ENCODE measurements around the gene SLC5A6. TPM values are rescaled to one million over a fixed set of nuclear protein-coding genes. Genes with fewer than 3 reads are reported as not detected.

SLC5A6 gene
- total and polyA plus RNA-seq, 2 donors: 8.2 to 17.7 TPM

DNA sequence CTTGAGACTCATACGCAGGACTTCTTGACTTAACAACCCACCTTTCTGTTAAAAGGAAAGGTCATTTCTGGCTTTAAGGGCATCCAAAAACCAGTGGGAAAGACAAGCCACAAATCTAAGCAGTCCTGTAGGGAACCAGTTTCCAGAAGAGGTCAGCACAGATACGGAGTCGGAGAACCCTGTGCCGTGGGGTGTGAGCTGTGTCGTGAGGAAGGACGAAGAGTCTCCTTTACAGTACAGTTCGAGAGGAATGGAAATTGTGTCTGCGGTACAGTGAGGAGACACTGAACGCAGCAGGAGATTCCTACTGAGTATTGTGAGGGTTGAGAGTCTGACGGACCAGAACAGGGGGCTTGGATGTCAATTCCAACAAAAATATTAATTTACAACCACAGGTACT, 33.0 kb upstream of the SLC5A6 start:
- Histone ChIP-seq H3K4me1 (ENCODE audit: insufficient read depth) (no peaks in the 10 kb centered on the region), H3K27ac (ENCODE audit: low read depth) (no peak overlapping the region), H3K36me3 (ENCODE audit: insufficient read depth) (peaks cover 5% of the 10 kb centered on the region), H3K4me3 (ENCODE audit: low read depth, low read length) (no peak overlapping the region)
- no peak for DNase-seq (ENCODE audit: extremely low spot score)
- 69% methylated on average over 10 of the region's 10 CpGs for WGBS

DNA sequence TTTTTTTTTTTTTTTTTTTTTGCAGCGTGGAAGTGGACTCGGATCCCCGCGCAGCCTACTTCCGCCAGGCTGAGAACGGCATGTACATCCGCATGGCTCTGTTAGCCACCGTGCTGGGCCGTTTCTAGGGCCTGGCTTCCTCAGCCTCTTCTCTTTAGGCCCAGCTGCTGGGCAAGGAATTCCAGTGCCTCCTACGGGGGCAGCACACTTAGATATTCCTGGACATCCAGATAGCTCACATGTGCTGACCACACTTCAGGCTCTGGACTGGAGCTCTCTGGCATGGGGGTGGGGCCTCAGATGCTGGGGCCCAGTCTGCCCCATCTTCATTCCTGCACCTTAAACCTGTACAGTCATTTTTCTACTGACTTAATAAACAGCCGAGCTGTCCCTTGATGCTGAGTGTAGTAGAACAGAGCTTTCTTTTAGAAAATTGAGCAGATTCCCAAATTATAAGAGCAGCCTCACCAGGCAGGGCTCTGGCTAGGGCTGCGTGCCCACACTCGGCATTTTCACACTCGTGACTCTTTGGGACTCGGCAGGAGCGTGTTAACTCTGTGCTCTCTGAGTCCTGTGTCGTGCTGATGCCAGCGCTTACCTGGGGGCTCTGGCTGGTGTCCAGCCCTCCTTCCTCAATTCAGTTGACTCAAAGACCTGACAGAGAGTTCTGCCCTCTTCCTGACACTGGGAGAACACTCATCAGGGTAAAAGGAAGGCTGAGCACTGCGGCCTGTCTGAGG, 31.5 kb upstream of the SLC5A6 start:
- H3K4me3 ChIP-seq (ENCODE audit: low read depth, low read length): no peak overlapping the region
- H3K4me1 ChIP-seq (ENCODE audit: insufficient read depth): no peaks in the 10 kb centered on the region
- 87% methylated on average over 19 of the region's 19 CpGs for WGBS
- DNase-seq (ENCODE audit: extremely low spot score): no peak
- no peak overlapping the region for H3K27ac ChIP-seq (ENCODE audit: low read depth)
- peaks cover 5% of the 10 kb centered on the region for H3K36me3 ChIP-seq (ENCODE audit: insufficient read depth)

DNA sequence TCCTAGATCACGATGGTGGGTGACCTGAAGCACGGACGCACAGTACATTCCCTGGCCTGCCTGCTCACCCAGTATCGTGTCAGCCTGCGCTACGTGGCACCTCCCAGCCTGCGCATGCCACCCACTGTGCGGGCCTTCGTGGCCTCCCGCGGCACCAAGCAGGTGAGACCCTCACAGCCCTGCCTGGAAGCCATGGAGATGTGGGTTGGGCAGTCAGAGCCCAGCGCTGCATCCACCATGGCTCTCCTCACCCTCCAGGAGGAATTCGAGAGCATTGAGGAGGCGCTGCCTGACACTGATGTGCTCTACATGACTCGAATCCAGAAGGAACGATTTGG, 30.5 kb upstream of the SLC5A6 start:
- no peak for DNase-seq (ENCODE audit: extremely low spot score)
- no peak overlapping the region for H3K27ac ChIP-seq (ENCODE audit: low read depth)
- no peaks in the 10 kb centered on the region for H3K4me1 ChIP-seq (ENCODE audit: insufficient read depth)
- WGBS: 95% methylated on average over 16 of the region's 16 CpGs
- H3K4me3 ChIP-seq (ENCODE audit: low read depth, low read length): no peak overlapping the region
- peaks cover 11% of the 10 kb centered on the region for H3K36me3 ChIP-seq (ENCODE audit: insufficient read depth)

DNA sequence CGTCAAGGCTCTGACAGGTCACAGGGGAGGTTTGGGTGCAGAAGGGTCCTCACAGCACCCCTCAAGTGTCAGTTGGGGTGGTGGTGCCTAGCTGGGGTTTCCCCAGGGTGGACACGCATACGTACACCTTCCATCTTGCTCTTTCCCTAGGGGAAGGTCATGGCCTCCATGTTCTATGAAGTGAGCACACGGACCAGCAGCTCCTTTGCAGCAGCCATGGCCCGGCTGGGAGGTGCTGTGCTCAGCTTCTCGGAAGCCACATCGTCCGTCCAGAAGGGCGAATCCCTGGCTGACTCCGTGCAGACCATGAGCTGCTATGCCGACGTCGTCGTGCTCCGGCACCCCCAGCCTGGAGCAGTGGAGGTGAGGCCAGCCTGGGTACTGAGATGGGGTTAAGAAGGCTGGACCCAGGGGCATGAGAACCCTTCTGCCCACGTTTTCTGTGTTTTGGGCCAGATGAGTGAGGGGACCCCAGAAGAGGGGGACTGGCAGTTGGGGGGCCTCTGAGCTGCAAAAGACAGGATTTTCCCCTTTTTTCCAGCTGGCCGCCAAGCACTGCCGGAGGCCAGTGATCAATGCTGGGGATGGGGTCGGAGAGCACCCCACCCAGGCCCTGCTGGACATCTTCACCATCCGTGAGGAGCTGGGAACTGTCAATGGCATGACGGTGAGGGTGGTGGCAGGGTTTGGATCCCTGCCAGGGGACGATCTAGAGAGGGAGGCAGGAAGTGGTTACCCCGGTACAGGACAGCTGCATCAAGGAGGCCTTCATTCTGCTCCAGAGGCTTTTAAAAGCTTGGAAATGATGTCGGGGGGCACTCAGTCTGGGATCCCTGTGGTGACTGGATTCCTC, 29.9 kb upstream of the SLC5A6 start:
- Histone ChIP-seq H3K36me3 (ENCODE audit: insufficient read depth) (peaks cover 11% of the 10 kb centered on the region), H3K4me1 (ENCODE audit: insufficient read depth) (no peaks in the 10 kb centered on the region), H3K27ac (ENCODE audit: low read depth) (no peak overlapping the region), H3K4me3 (ENCODE audit: low read depth, low read length) (no peak overlapping the region)
- WGBS: 82% methylated on average over 24 of the region's 24 CpGs
- no peak for DNase-seq (ENCODE audit: extremely low spot score)

DNA sequence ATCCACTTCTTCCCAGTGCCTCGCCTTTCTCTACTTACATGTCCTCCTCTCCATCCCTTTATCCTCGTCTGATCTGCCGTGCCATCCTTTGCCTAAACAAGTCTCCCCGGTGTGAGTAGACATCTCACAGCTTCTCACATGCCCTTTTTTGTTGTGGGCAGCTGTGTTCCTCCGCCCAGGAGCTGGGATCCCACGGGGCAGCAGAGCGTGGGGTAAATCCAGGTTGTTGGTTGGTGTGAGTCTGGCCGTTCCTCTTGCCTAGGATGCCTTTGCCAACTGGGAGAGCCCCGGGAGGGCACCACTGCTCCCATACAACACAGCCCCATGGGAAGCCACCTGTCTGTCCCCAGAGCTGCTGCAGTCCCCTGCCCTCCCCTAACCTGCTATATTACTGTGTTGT, 28.3 kb upstream of the SLC5A6 start:
- Histone ChIP-seq H3K36me3 (ENCODE audit: insufficient read depth) (peaks cover 11% of the 10 kb centered on the region), H3K27ac (ENCODE audit: low read depth) (no peak overlapping the region), H3K4me1 (ENCODE audit: insufficient read depth) (no peaks in the 10 kb centered on the region), H3K4me3 (ENCODE audit: low read depth, low read length) (no peak overlapping the region)
- WGBS: 86% methylated on average over 9 of the region's 9 CpGs
- DNase-seq (ENCODE audit: extremely low spot score): no peak

DNA sequence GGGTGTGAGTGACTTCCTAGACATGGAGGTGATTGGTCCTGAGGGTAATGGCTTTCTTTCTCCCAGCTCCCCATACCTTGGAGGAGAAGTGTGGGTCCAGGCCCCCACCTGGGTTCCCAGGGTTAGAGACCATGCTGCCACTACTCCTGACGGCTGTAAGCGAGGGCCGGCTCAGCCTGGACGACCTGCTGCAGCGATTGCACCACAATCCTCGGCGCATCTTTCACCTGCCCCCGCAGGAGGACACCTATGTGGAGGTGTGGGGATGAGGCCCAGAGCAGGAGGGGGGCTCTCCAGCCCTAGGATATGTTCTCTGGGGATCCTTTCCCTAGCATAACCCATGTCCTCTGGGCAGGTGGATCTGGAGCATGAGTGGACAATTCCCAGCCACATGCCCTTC, 26.9 kb upstream of the SLC5A6 start:
- Histone ChIP-seq H3K4me1 (ENCODE audit: insufficient read depth) (no peaks in the 10 kb centered on the region), H3K4me3 (ENCODE audit: low read depth, low read length) (no peak overlapping the region), H3K36me3 (ENCODE audit: insufficient read depth) (peaks cover 12% of the 10 kb centered on the region), H3K27ac (ENCODE audit: low read depth) (no peak overlapping the region)
- no peak for DNase-seq (ENCODE audit: extremely low spot score)
- 97% methylated on average over 8 of the region's 8 CpGs for WGBS

DNA sequence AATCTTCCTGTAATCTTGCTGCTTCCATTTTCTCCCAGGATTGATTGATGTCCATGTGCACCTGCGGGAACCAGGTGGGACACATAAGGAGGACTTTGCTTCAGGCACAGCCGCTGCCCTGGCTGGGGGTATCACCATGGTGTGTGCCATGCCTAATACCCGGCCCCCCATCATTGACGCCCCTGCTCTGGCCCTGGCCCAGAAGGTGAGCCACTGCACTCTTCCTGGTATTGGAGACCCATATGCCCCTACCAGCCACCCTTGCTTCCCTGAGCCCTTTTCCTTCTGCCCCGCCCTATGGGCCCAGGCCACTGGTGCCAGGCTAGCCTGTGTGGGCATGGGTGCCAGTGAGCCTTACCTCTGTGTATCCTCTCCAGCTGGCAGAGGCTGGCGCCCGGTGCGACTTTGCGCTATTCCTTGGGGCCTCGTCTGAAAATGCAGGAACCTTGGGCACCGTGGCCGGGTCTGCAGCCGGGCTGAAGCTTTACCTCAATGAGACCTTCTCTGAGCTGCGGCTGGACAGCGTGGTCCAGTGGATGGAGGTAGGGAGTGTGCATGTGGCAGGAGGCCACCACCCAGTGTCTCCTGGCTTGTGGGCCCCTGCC, 25.4 kb upstream of the SLC5A6 start:
- peaks cover 12% of the 10 kb centered on the region for H3K36me3 ChIP-seq (ENCODE audit: insufficient read depth)
- H3K4me1 ChIP-seq (ENCODE audit: insufficient read depth): no peaks in the 10 kb centered on the region
- H3K27ac ChIP-seq (ENCODE audit: low read depth): no peak overlapping the region
- no peak for DNase-seq (ENCODE audit: extremely low spot score)
- H3K4me3 ChIP-seq (ENCODE audit: low read depth, low read length): no peak overlapping the region
- 97% methylated on average over 15 of the region's 15 CpGs for whole genome bisulfite sequencing

DNA sequence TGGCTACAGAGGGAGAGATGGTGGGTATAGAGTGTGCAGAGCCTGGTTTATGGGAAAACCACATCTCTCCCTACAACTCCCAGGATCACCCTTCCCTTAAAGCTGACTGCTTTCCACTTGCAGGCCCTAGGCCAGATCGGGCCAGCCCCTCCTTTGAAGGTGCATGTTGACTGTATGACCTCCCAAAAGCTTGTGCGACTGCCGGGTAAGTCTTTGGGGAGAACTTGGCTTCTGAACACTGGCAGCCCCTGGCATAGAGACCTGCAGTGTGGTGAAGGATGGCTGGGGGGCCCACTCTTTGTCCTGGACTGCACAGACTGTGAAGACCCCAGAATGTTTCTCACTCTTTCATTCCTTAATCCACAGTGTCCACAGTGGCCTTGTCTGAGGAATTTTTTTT, 24.6 kb upstream of the SLC5A6 start:
- no peak for DNase-seq (ENCODE audit: extremely low spot score)
- peaks cover 14% of the 10 kb centered on the region for H3K36me3 ChIP-seq (ENCODE audit: insufficient read depth)
- 92% methylated on average over 3 of the region's 3 CpGs for WGBS

DNA sequence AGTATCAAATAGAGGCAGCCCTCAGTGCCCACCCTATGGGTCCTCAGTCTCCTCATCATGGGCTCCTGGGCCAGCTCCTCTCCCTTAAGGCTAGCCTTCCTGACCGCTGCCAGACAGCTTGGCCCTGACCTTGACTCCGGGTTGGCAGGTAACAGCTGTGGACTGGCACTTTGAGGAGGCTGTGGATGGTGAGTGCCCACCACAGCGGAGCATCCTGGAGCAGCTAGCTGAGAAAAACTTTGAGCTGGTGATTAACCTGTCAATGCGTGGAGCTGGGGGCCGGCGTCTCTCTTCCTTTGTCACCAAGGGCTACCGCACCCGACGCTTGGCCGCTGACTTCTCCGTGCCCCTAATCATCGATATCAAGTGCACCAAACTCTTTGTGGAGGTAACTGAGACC, 24.1 kb upstream of the SLC5A6 start:
- Histone ChIP-seq H3K36me3 (ENCODE audit: insufficient read depth) (peaks cover 14% of the 10 kb centered on the region), H3K4me1 (ENCODE audit: insufficient read depth) (no peaks in the 10 kb centered on the region), H3K27ac (ENCODE audit: low read depth) (no peak overlapping the region), H3K4me3 (ENCODE audit: low read depth, low read length) (no peak overlapping the region)
- WGBS: 95% methylated on average over 12 of the region's 12 CpGs
- no peak for DNase-seq (ENCODE audit: extremely low spot score)

More for the DNA sequence above, 24.6 kb upstream of the SLC5A6 start:
- Histone ChIP-seq H3K27ac (ENCODE audit: low read depth) (no peak overlapping the region), H3K4me3 (ENCODE audit: low read depth, low read length) (no peak overlapping the region), H3K4me1 (ENCODE audit: insufficient read depth) (no peaks in the 10 kb centered on the region)

DNA sequence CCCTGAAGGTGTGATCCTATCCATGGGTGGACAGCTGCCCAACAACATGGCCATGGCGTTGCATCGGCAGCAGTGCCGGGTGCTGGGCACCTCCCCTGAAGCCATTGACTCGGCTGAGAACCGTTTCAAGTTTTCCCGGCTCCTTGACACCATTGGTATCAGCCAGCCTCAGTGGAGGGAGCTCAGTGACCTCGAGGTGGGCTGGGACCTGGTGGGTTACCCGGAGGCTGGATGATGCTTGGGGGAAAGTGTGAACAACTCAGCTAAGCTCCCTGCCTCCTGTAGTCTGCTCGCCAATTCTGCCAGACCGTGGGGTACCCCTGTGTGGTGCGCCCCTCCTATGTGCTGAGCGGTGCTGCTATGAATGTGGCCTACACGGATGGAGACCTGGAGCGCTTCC, 21.3 kb upstream of the SLC5A6 start:
- H3K27ac ChIP-seq (ENCODE audit: low read depth): no peak overlapping the region
- no peaks in the 10 kb centered on the region for H3K4me1 ChIP-seq (ENCODE audit: insufficient read depth)
- H3K36me3 ChIP-seq (ENCODE audit: insufficient read depth): peaks cover 11% of the 10 kb centered on the region
- H3K4me3 ChIP-seq (ENCODE audit: low read depth, low read length): no peak overlapping the region
- no peak for DNase-seq (ENCODE audit: extremely low spot score)
- WGBS: 93% methylated on average over 14 of the region's 14 CpGs

DNA sequence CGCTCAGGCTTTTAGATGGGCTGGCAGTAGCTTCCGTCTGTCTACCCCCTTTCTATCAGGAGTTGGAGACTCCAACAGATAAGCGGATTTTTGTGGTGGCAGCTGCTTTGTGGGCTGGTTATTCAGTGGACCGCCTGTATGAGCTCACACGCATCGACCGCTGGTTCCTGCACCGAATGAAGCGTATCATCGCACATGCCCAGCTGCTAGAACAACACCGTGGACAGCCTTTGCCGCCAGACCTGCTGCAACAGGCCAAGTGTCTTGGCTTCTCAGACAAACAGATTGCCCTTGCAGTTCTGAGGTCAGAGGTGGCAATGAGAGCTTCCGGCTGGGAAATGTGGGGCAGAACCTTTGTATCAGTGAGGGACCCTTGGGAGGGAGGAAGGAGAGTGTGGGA, 19.9 kb upstream of the SLC5A6 start:
- Histone ChIP-seq H3K4me3 (ENCODE audit: low read depth, low read length) (no peak overlapping the region), H3K4me1 (ENCODE audit: insufficient read depth) (no peaks in the 10 kb centered on the region), H3K36me3 (ENCODE audit: insufficient read depth) (peaks cover 7% of the 10 kb centered on the region), H3K27ac (ENCODE audit: low read depth) (no peak overlapping the region)
- WGBS: 95% methylated on average over 13 of the region's 13 CpGs
- no peak for DNase-seq (ENCODE audit: extremely low spot score)

DNA sequence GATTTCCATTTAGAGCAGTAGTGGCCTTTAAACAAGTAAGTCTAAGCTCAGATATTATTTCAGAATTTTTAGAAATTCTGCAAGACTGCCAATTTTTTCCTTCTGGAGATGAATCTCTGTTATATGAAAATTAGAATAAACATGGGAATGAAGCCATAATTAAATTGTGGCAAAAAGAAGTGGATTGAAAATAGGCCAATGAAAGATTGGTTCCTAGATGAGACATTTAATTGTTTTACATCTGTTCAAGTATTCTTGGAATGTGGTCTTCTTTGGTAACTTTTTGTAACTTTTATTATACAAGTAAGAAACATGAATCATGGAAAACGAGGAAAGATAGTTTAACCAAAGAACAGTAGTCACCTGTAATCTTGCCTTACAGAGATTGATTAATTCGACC, 15.4 kb upstream of the SLC5A6 start:
- WGBS: 93% methylated on average over 2 of the region's 2 CpGs
- DNase-seq (ENCODE audit: extremely low spot score): no peak
- Histone ChIP-seq H3K27ac (ENCODE audit: low read depth) (no peak overlapping the region), H3K36me3 (ENCODE audit: insufficient read depth) (peaks cover 2% of the 10 kb centered on the region), H3K4me3 (ENCODE audit: low read depth, low read length) (no peak overlapping the region), H3K4me1 (ENCODE audit: insufficient read depth) (no peaks in the 10 kb centered on the region)

DNA sequence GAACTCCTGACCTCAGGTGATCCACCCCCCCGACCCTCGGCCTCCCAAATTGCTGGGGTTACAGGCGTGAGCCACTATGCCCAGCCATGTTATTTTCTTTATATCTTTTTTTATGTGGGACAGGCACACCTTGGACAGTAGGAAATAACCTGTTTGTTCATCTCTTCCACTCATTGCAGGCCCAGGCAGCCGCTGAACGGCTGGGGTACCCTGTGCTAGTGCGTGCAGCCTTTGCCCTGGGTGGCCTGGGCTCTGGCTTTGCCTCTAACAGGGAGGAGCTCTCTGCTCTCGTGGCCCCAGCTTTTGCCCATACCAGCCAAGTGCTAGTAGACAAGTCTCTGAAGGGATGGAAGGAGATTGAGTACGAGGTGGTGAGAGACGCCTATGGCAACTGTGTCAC, 13.5 kb upstream of the SLC5A6 start:
- WGBS: 95% methylated on average over 9 of the region's 9 CpGs

DNA sequence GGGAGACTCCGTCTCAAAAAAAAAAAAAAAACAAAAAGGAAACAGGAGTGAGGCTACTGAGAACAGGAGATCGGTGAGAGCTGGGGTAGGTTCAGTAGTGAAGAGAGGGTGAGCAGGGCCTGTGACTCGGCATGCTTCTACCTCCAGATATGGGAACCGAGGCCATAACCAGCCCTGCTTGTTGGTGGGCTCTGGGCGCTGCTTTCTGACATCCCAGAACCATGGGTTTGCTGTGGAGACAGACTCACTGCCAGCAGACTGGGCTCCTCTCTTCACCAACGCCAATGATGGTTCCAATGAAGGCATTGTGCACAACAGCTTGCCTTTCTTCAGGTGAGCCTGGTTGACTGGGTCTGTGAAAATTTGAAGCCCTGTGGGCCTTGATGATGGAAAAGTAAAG, 11.3 kb upstream of the SLC5A6 start:
- no peak overlapping the region for H3K4me3 ChIP-seq (ENCODE audit: low read depth, low read length)
- peaks cover 2% of the 10 kb centered on the region for H3K36me3 ChIP-seq (ENCODE audit: insufficient read depth)
- DNase-seq (ENCODE audit: extremely low spot score): no peak
- 95% methylated on average over 6 of the region's 6 CpGs for WGBS
- no peaks in the 10 kb centered on the region for H3K4me1 ChIP-seq (ENCODE audit: insufficient read depth)
- no peak overlapping the region for H3K27ac ChIP-seq (ENCODE audit: low read depth)

More for the DNA sequence above, 13.5 kb upstream of the SLC5A6 start:
- no peak overlapping the region for H3K4me3 ChIP-seq (ENCODE audit: low read depth, low read length)
- no peak overlapping the region for H3K27ac ChIP-seq (ENCODE audit: low read depth)
- no peak for DNase-seq (ENCODE audit: extremely low spot score)
- H3K4me1 ChIP-seq (ENCODE audit: insufficient read depth): no peaks in the 10 kb centered on the region
- peaks cover 2% of the 10 kb centered on the region for H3K36me3 ChIP-seq (ENCODE audit: insufficient read depth)
